A673 (cell line): ENCODE measurements around the gene GALNT18.

ENCODE experiments used
- EZH2 ChIP-seq: fragments of 200-600 bp; sonication (generic); IDR thresholded peaks from 2 replicates; pipeline ENCODE4 v1.6.1; 2017; ENCODE audit warnings: borderline replicate concordance, low read depth, mild to moderate bottlenecking, mixed read lengths, antibody characterized with exemption, low read length; ENCODE audit not compliant: poor library complexity, severe bottlenecking
- TF ChIP-seq, protein P1 (sequence below): fragments of 300-800, 200-600 bp; sonication (generic); conservative IDR thresholded peaks from 2 replicates; pipeline ENCODE4 v1.5.1; 2017; ENCODE audit warnings: low read depth, mild to moderate bottlenecking, antibody characterized with exemption, low read length, moderate library complexity, mixed read lengths

DNA sequence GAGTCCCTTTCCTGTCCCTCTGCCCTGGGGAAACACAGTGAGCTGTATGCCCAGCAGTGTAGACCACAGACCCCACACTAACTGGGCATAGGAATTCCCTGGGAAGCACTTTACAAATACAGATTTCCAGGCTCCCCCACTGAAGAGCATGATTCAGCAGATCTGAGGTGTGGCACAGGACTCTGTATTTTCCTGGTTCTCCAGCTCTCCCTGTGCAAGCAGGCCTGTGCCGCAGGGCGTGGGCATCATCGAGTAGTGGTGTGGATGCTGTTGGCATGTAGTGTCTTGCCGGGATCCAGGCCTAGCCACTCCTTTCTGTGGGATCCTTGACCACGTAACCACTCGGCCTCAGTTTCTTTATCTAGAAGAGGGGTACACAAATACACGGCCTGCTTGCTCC, 49.9 kb downstream of the GALNT18 start:
- TF ChIP-seq, protein P1, sequence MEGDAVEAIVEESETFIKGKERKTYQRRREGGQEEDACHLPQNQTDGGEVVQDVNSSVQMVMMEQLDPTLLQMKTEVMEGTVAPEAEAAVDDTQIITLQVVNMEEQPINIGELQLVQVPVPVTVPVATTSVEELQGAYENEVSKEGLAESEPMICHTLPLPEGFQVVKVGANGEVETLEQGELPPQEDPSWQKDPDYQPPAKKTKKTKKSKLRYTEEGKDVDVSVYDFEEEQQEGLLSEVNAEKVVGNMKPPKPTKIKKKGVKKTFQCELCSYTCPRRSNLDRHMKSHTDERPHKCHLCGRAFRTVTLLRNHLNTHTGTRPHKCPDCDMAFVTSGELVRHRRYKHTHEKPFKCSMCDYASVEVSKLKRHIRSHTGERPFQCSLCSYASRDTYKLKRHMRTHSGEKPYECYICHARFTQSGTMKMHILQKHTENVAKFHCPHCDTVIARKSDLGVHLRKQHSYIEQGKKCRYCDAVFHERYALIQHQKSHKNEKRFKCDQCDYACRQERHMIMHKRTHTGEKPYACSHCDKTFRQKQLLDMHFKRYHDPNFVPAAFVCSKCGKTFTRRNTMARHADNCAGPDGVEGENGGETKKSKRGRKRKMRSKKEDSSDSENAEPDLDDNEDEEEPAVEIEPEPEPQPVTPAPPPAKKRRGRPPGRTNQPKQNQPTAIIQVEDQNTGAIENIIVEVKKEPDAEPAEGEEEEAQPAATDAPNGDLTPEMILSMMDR: no peak
- TF ChIP-seq EZH2: no peak
